NOMO-1 (cell line): ENCODE data around the gene OR1K1.
A peak's percentile ranks its signal among the peaks of the same experiment; 100 is the strongest.
"Not testable (repeated sequence)": the region's sequence is repeated elsewhere in the genome, so short reads cannot be mapped to it uniquely, and the experiment has no call there.

Experiments
- DNase-seq, 2 experiments: peaks; one replicate each; lab custom pipeline; 2025; ENCODE audit not compliant: unreplicated experiment in 2 of 2; lab: John Stamatoyannopoulos, UW

Gene OR1K1

GRCh38 chr9:122810306-122810946 lies 10.5 kb downstream of the OR1K1 start:
- peak; percentile 21 to 74 for DNase-seq

- DNase-seq: no peak
Measured at GRCh38 chr9:122812736-122813135, 12.8 kb downstream of the OR1K1 start.

- peak; percentile 30 to 61 for DNase-seq
Measured at GRCh38 chr9:122814545-122814944, 14.6 kb downstream of the OR1K1 start.

- DNase-seq: no peak
Measured at GRCh38 chr9:122815544-122815943, 15.6 kb downstream of the OR1K1 start.

GRCh38 chr9:122816163-122816867 lies 16.4 kb downstream of the OR1K1 start:
- no peak for DNase-seq

- DNase-seq: no peak
Measured at GRCh38 chr9:122819326-122819725, 19.4 kb downstream of the OR1K1 start.

- no peak for DNase-seq
Measured at GRCh38 chr9:122819791-122820489, 20.0 kb downstream of the OR1K1 start.

GRCh38 chr9:122820490-122820845 lies 20.5 kb downstream of the OR1K1 start:
- no peak for DNase-seq

GRCh38 chr9:122821278-122821943 lies 21.5 kb downstream of the OR1K1 start:
- DNase-seq: peak; percentile 75 to 96

- DNase-seq: no peak
Measured at GRCh38 chr9:122822056-122822455, 22.1 kb downstream of the OR1K1 start.

- DNase-seq: no peak
Measured at GRCh38 chr9:122822938-122823337, 23.0 kb downstream of the OR1K1 start.

GRCh38 chr9:122827761-122828093 lies 27.8 kb downstream of the OR1K1 start:
- no peak for DNase-seq

GRCh38 chr9:122828965-122829284 lies 29.0 kb downstream of the OR1K1 start:
- DNase-seq: not testable (repeated sequence)

- DNase-seq: no peak
Measured at GRCh38 chr9:122832194-122832593, 32.3 kb downstream of the OR1K1 start.

- no peak for DNase-seq
Measured at GRCh38 chr9:122835313-122835731, 35.4 kb downstream of the OR1K1 start.

- DNase-seq: no peak
Measured at GRCh38 chr9:122837266-122837850, 37.4 kb downstream of the OR1K1 start.

- not testable (repeated sequence) for DNase-seq
Measured at GRCh38 chr9:122838441-122838840, 38.5 kb downstream of the OR1K1 start.

- no peak for DNase-seq
Measured at GRCh38 chr9:122841501-122841900, 41.6 kb downstream of the OR1K1 start.

GRCh38 chr9:122844137-122844536 lies 44.2 kb downstream of the OR1K1 start:
- DNase-seq: no peak

GRCh38 chr9:122845116-122845515 lies 45.2 kb downstream of the OR1K1 start:
- no peak for DNase-seq

- DNase-seq: no peak
Measured at GRCh38 chr9:122846371-122846940, 46.5 kb downstream of the OR1K1 start.
